Thymus (tissue), 11 donors: ENCODE measurements around the gene ARMC9. TPM values are rescaled to one million over a fixed set of nuclear protein-coding genes. Genes with fewer than 3 reads are reported as not detected.
"Not testable (repeated sequence)": the region's sequence is repeated elsewhere in the genome, so short reads cannot be mapped to it uniquely, and the experiment has no call there.

ENCODE experiments used
- DNase-seq, 9 donors: peaks; one replicate each; pipeline ENCODE4 v3.0.0-alpha.2; 2013; ENCODE audit warnings: low spot score in 9 of 9, low read depth in 6 of 9, missing footprints in 1 of 9
- H3K27ac ChIP-seq, 2 donors: one replicate each; pipeline ENCODE4 v1.5.1; 2013; ENCODE audit warnings: control low read depth in 1 of 2, low read depth in 1 of 2, low read length in 1 of 2, mild to moderate bottlenecking in 1 of 2, moderate library complexity in 1 of 2
- H3K27me3 ChIP-seq, 2 donors: one replicate each; pipeline ENCODE4 v1.5.1; 2013; ENCODE audit warnings: low read length in 1 of 2; ENCODE audit not compliant: control insufficient read depth in 2 of 2, insufficient read depth in 1 of 2
- H3K36me3 ChIP-seq, 2 donors: one replicate each; pipeline ENCODE4 v1.5.1; 2013; ENCODE audit warnings: low read length in 1 of 2, mild to moderate bottlenecking in 1 of 2, moderate library complexity in 1 of 2; ENCODE audit not compliant: control insufficient read depth in 2 of 2, insufficient read depth in 2 of 2
- H3K4me1 ChIP-seq, 2 donors: one replicate each; pipeline ENCODE4 v1.5.1; 2013; ENCODE audit warnings: low read length in 2 of 2; ENCODE audit not compliant: control insufficient read depth in 2 of 2, insufficient read depth in 2 of 2
- H3K4me3 ChIP-seq, 2 donors: one replicate each; pipeline ENCODE4 v1.5.1; 2013; ENCODE audit warnings: low read length in 2 of 2, control low read depth in 1 of 2, mild to moderate bottlenecking in 1 of 2
- H3K9me3 ChIP-seq, 2 donors: one replicate each; pipeline ENCODE4 v1.5.1; 2013; ENCODE audit warnings: low read length in 1 of 2, mild to moderate bottlenecking in 1 of 2; ENCODE audit not compliant: control insufficient read depth in 2 of 2, insufficient read depth in 1 of 2
- WGBS: extraction: QIAGEN DNeasy Blood & Tissue Kit; methylation state at CpG from one replicate; pipeline ENCODE4 v1.1.7; 2013; 5-methylcytosine and 5-hydroxymethylcytosine counted together
- polyA plus RNA-seq: library from polyadenylated mRNA; stranded (reverse); fragments of 200-250 nt; gene quantifications from one replicate; pipeline ENCODE4 v1.2.3, GENCODE V29; 2013
- total RNA-seq: library from RNA; stranded (reverse); fragments of 120-200 nt; gene quantifications from one replicate; pipeline ENCODE4 v1.2.4, GENCODE V29; 2013
- donor health status: healthy.

The ARMC9 gene
- total and polyA plus RNA-seq, 2 donors: 5.4 to 5.7 TPM

GRCh38 chr2:231399853-231400680 is 201.6 kb downstream of the ARMC9 start:
- Histone ChIP-seq H3K27me3 (peaks cover 20 to 31% of the 10 kb centered on the region in 2 donors), H3K27ac (no peak overlapping the region), H3K4me3 (no peak overlapping the region), H3K36me3 (no peaks in the 10 kb centered on the region), H3K9me3 (no peaks in the 10 kb centered on the region), H3K4me1 (peaks cover 0 to 16% of the 10 kb centered on the region in 2 donors)
- 93% methylated on average over 12 of the region's 12 CpGs for WGBS
- DNase-seq: no peak

- not testable (repeated sequence) for H3K36me3 ChIP-seq, H3K9me3 ChIP-seq, H3K4me3 ChIP-seq, H3K27ac ChIP-seq, DNase-seq
- H3K4me1 ChIP-seq: peaks cover 0 to 13% of the 10 kb centered on the region in 2 donors
- WGBS: 62% methylated on average over 8 of the region's 8 CpGs
- H3K27me3 ChIP-seq: peaks cover 14 to 27% of the 10 kb centered on the region in 2 donors
Observed at GRCh38 chr2:231400681-231401080, 202.2 kb downstream of the ARMC9 start.

- H3K27me3 ChIP-seq: peaks cover 9 to 23% of the 10 kb centered on the region in 2 donors
- WGBS: 94% methylated on average over 23 of the region's 23 CpGs
- peaks cover 0 to 16% of the 10 kb centered on the region in 2 donors for H3K4me1 ChIP-seq
- H3K4me3 ChIP-seq, H3K27ac ChIP-seq, H3K36me3 ChIP-seq, H3K9me3 ChIP-seq, DNase-seq: not testable (repeated sequence)
Observed at GRCh38 chr2:231401101-231401500, 202.7 kb downstream of the ARMC9 start.

- H3K4me3 ChIP-seq, H3K36me3 ChIP-seq, H3K27me3 ChIP-seq, H3K27ac ChIP-seq, DNase-seq, H3K9me3 ChIP-seq: not testable (repeated sequence)
- 92% methylated on average over 14 of the region's 14 CpGs for whole genome bisulfite sequencing
- H3K4me1 ChIP-seq: peaks cover 0 to 13% of the 10 kb centered on the region in 2 donors
Observed at GRCh38 chr2:231403421-231404182, 205.2 kb downstream of the ARMC9 start.

- 93% methylated on average over 16 of the region's 16 CpGs for WGBS
- H3K27ac ChIP-seq: not testable (repeated sequence)
Observed at GRCh38 chr2:231404183-231404578, 205.8 kb downstream of the ARMC9 start.

GRCh38 chr2:231405601-231406367 is 207.4 kb downstream of the ARMC9 start:
- not testable (repeated sequence) for H3K27me3 ChIP-seq, DNase-seq, H3K4me3 ChIP-seq, H3K36me3 ChIP-seq, H3K4me1 ChIP-seq, H3K27ac ChIP-seq
- WGBS: 27% methylated on average over 16 of the region's 16 CpGs
- H3K9me3 ChIP-seq: peaks cover 4 to 12% of the 10 kb centered on the region in 2 donors

More at GRCh38 chr2:231404183-231404578, 205.8 kb downstream of the ARMC9 start:
- H3K27me3 ChIP-seq, DNase-seq, H3K36me3 ChIP-seq, H3K9me3 ChIP-seq, H3K4me3 ChIP-seq: not testable (repeated sequence)
- H3K4me1 ChIP-seq: peaks cover 0 to 13% of the 10 kb centered on the region in 2 donors

- not testable (repeated sequence) for H3K4me3 ChIP-seq, DNase-seq, H3K27ac ChIP-seq, H3K36me3 ChIP-seq
- Histone ChIP-seq H3K4me1 (peaks cover 0 to 10% of the 10 kb centered on the region in 2 donors), H3K9me3 (peaks cover 4 to 12% of the 10 kb centered on the region in 2 donors), H3K27me3 (peaks cover 13 to 28% of the 10 kb centered on the region in 2 donors)
- WGBS: 95% methylated on average over 5 of the region's 5 CpGs
Observed at GRCh38 chr2:231407686-231408085, 209.3 kb downstream of the ARMC9 start.

GRCh38 chr2:231408304-231408703 is 209.9 kb downstream of the ARMC9 start:
- Histone ChIP-seq H3K4me1 (peaks cover 0 to 11% of the 10 kb centered on the region in 2 donors), H3K27me3 (peaks cover 13 to 34% of the 10 kb centered on the region in 2 donors), H3K9me3 (peaks cover 4 to 12% of the 10 kb centered on the region in 2 donors)
- H3K27ac ChIP-seq, H3K4me3 ChIP-seq, H3K36me3 ChIP-seq, DNase-seq: not testable (repeated sequence)
- WGBS: 96% methylated on average over 9 of the region's 9 CpGs
